Smooth muscle cell (in vitro differentiated cells): Measurements from ENCODE around the gene CCDC8. TPM values are rescaled to one million over a fixed set of nuclear protein-coding genes. Genes with fewer than 3 reads are reported as not detected.
A peak's percentile ranks its signal among the peaks of the same experiment; 100 is the strongest.
"Not testable (repeated sequence)": the region's sequence is repeated elsewhere in the genome, so short reads cannot be mapped to it uniquely, and the experiment has no call there.

ENCODE experiments used
- DNase-seq: peaks from one replicate; lab custom pipeline; 2025; ENCODE audit not compliant: unreplicated experiment; lab: John Stamatoyannopoulos, UW
- H2AFZ ChIP-seq: fragments of 200-600 bp; sonication (generic); 2 replicates; pipeline ENCODE4 v1.6.0; 2016; ENCODE audit warnings: antibody characterized with exemption, low read depth, mild to moderate bottlenecking
- H3F3A ChIP-seq: fragments of 200-600 bp; sonication (generic); 2 replicates; pipeline ENCODE4 v1.6.0; 2017; ENCODE audit warnings: antibody characterized with exemption, low read depth
- H3K27ac ChIP-seq: fragments of 200-600 bp; sonication (generic); 2 replicates; pipeline ENCODE4 v1.5.1; 2016; ENCODE audit warnings: low read depth, mild to moderate bottlenecking
- H3K27me3 ChIP-seq: fragments of 200-600 bp; sonication (generic); 2 replicates; pipeline ENCODE4 v1.6.1; 2016; ENCODE audit warnings: low read depth, mild to moderate bottlenecking
- H3K36me3 ChIP-seq: fragments of 200-600 bp; sonication (generic); 2 replicates; pipeline ENCODE4 v1.5.1; 2016; ENCODE audit warnings: low read depth
- H3K4me1 ChIP-seq: fragments of 200-600 bp; sonication (generic); 2 replicates; pipeline ENCODE4 v1.5.1; 2016; ENCODE audit warnings: low read depth
- H3K4me2 ChIP-seq: fragments of 200-600 bp; sonication (generic); 2 replicates; pipeline ENCODE4 v1.6.0; 2016; ENCODE audit warnings: mild to moderate bottlenecking
- H3K4me3 ChIP-seq: fragments of 200-600 bp; sonication (generic); 2 replicates; pipeline ENCODE4 v1.5.1; 2016; ENCODE audit warnings: mild to moderate bottlenecking
- H3K79me2 ChIP-seq: fragments of 200-600 bp; sonication (generic); 2 replicates; pipeline ENCODE4 v1.6.0; 2016; ENCODE audit warnings: low read depth, mild to moderate bottlenecking
- H3K9ac ChIP-seq: fragments of 200-600 bp; sonication (generic); 2 replicates; pipeline ENCODE4 v1.6.0; 2016; ENCODE audit warnings: low read depth
- H3K9me3 ChIP-seq: fragments of 200-600 bp; sonication (generic); replicated peaks from 2 replicates; pipeline ENCODE4 v1.5.1; 2016; ENCODE audit warnings: low read depth
- H4K20me1 ChIP-seq: fragments of 200-600 bp; sonication (generic); 2 replicates; pipeline ENCODE4 v1.6.0; 2016; ENCODE audit warnings: low read depth
- WGBS: methylation state at CpG from one replicate; pipeline ENCODE4 v1.1.7; 2016; ENCODE audit warnings: low lambda C conversion rate; 5-methylcytosine and 5-hydroxymethylcytosine counted together
- polyA plus RNA-seq: library from polyadenylated mRNA; unstranded; fragments of >200 nt; fragmentation: Nextera tagmentation; extraction: Ambion mirVana; gene quantifications from 2 replicates; pipeline ENCODE4 v1.2.1, GENCODE V29; 2016
- total RNA-seq: library from RNA; depleted of rRNA; stranded (reverse); fragments of >200 nt; gene quantifications from 2 replicates; pipeline ENCODE4 v1.2.3, GENCODE V29; 2014
- TF ChIP-seq, protein P1 (sequence below): fragments of 200-600 bp; sonication (generic); IDR thresholded peaks from 2 replicates; pipeline ENCODE4 v1.5.1; 2017; ENCODE audit warnings: borderline replicate concordance, mild to moderate bottlenecking, antibody characterized with exemption; ENCODE audit not compliant: insufficient read depth, poor library complexity, severe bottlenecking

CCDC8 gene
- total and polyA plus RNA-seq, 2 experiments from 2014 or later, result 17.9 to 44.5 TPM

GRCh38 chr19:46420056-46420455 lies 6.7 kb upstream of the CCDC8 start:
- Histone ChIP-seq H3K4me2 (no peak overlapping the region), H3K27ac (no peak overlapping the region), H3K79me2 (no peaks in the 10 kb centered on the region), H3K4me3 (no peak overlapping the region), H3K36me3 (no peaks in the 10 kb centered on the region), H2AFZ (no peak overlapping the region), H3F3A (peaks cover 1% of the 10 kb centered on the region), H3K4me1 (peaks cover 8% of the 10 kb centered on the region), H3K9ac (no peak overlapping the region), H4K20me1 (no peaks in the 10 kb centered on the region), H3K9me3 (no peaks in the 10 kb centered on the region), H3K27me3 (no peaks in the 10 kb centered on the region)
- TF ChIP-seq, protein P1, sequence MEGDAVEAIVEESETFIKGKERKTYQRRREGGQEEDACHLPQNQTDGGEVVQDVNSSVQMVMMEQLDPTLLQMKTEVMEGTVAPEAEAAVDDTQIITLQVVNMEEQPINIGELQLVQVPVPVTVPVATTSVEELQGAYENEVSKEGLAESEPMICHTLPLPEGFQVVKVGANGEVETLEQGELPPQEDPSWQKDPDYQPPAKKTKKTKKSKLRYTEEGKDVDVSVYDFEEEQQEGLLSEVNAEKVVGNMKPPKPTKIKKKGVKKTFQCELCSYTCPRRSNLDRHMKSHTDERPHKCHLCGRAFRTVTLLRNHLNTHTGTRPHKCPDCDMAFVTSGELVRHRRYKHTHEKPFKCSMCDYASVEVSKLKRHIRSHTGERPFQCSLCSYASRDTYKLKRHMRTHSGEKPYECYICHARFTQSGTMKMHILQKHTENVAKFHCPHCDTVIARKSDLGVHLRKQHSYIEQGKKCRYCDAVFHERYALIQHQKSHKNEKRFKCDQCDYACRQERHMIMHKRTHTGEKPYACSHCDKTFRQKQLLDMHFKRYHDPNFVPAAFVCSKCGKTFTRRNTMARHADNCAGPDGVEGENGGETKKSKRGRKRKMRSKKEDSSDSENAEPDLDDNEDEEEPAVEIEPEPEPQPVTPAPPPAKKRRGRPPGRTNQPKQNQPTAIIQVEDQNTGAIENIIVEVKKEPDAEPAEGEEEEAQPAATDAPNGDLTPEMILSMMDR, result no peak
- no peak for DNase-seq
- WGBS, result 92% methylated on average over 7 of the region's 7 CpGs

GRCh38 chr19:46415804-46416709 lies 2.7 kb upstream of the CCDC8 start:
- peak overlapping the region; percentile 78 for H3K4me2 ChIP-seq
- peaks cover 22% of the 10 kb centered on the region for H3K79me2 ChIP-seq
- H3K9ac ChIP-seq, result peak overlapping the region; percentile 53
- peak overlapping the region; percentile 22 for H2AFZ ChIP-seq
- peaks cover 19% of the 10 kb centered on the region for H4K20me1 ChIP-seq
- H3K36me3 ChIP-seq, H3K9me3 ChIP-seq, H3K27me3 ChIP-seq: not testable (repeated sequence)
- peak overlapping the region; percentile 84 for H3K27ac ChIP-seq
- peaks cover 10% of the 10 kb centered on the region for H3K4me1 ChIP-seq
- H3F3A ChIP-seq, result peaks cover 16% of the 10 kb centered on the region
- 29% methylated on average over 31 of the region's 53 CpGs for WGBS
- peak overlapping the region; percentile 36 for H3K4me3 ChIP-seq
- peak; percentile 88 for DNase-seq

DNA sequence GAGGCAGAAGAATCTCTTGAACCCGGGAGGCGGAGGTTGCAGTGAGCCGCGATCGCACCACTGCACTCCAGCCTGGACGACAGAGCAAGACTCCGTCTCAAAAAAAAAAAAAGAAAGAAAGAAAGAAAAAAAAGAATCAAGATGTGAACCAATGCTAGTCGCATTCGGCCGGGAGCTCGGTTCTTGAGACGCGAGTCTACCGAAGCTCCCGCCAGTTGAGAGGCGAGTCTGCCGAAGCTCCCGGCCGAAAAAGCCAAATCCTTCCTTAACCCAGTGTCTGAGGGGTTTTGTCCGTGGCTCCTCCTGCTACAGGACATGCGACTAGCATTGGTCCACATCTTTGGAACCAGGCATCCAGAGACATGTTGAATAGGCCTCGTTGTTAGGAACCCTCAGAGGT lies 1.5 kb upstream of the CCDC8 start:
- not testable (repeated sequence) for DNase-seq, H3K9ac ChIP-seq, H3K36me3 ChIP-seq, H3K9me3 ChIP-seq, H2AFZ ChIP-seq, H3K27me3 ChIP-seq, H3K4me3 ChIP-seq, H3K4me2 ChIP-seq
- peaks cover 25% of the 10 kb centered on the region for H3F3A ChIP-seq
- WGBS, result over 99% methylated on average over 20 of the region's 22 CpGs
- H3K79me2 ChIP-seq, result peaks cover 34% of the 10 kb centered on the region
- peaks cover 30% of the 10 kb centered on the region for H4K20me1 ChIP-seq
- H3K4me1 ChIP-seq, result peaks cover 10% of the 10 kb centered on the region
- H3K27ac ChIP-seq, result peak overlapping the region; percentile 84

DNA sequence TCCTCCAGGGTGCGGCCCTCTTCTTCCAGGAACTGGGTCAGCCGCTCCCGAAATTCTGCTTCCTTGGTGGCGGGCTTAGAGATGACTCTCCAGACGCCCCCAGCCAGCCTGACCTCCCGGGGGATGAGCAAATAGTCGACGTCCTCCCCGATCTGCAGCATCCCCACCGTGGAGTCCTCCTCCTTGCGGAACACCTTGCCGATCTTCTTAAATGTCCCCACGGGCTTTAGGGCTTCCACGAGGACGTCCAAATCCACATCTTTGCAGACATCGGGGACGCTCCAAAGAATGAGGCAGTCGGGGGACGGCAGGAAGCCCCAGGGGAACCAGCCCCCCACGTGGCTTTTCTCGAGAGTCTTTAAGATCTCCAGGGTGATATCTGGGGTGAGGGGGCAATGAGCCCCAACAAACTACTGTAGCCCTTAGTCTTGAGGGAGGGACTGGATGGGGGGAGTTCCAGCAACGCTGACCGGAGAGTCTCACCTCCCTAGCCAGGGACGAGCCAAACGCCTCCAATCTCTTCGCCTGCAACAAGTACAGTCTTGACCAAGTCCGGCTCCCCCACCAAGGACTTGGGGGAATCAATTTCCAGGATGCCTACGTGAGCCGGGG lies 608 bp downstream of the CCDC8 start:
- no peak for DNase-seq
- Histone ChIP-seq H3K27ac (peak overlapping the region; percentile 83), H3K79me2 (peaks cover 34% of the 10 kb centered on the region), H3K4me2 (peak overlapping the region; percentile 99), H3K27me3 (no peaks in the 10 kb centered on the region), H3K9me3 (no peaks in the 10 kb centered on the region), H3F3A (peaks cover 25% of the 10 kb centered on the region), H2AFZ (peak overlapping the region; percentile 73), H3K9ac (peak overlapping the region; percentile 81), H3K36me3 (no peaks in the 10 kb centered on the region), H3K4me3 (peak overlapping the region; percentile 92), H3K4me1 (peaks cover 23% of the 10 kb centered on the region), H4K20me1 (peaks cover 48% of the 10 kb centered on the region)
- TF ChIP-seq, protein P1, result no peak
- WGBS, result 2% methylated on average over 29 of the region's 29 CpGs
